Panc1 (cell line): ENCODE measurements around the gene PET100.

Experiments
- POLR2AphosphoS5 ChIP-seq: IDR thresholded peaks from 2 replicates; pipeline ENCODE4 v1.6.1; 2012; ENCODE audit warnings: mild to moderate bottlenecking, low read depth, low read length, moderate library complexity
- SIN3A ChIP-seq: IDR thresholded peaks from 2 replicates; pipeline ENCODE4 v1.6.1; 2012; ENCODE audit warnings: low read depth, mild to moderate bottlenecking, low read length, moderate library complexity, borderline replicate concordance; ENCODE audit not compliant: insufficient read depth
- TF ChIP-seq, protein P1 (sequence below): fragments of 450-650 bp; IDR thresholded peaks from 2 replicates; pipeline ENCODE4 v1.5.1; 2017; ENCODE audit warnings: mild to moderate bottlenecking

- TF ChIP-seq, protein P1, sequence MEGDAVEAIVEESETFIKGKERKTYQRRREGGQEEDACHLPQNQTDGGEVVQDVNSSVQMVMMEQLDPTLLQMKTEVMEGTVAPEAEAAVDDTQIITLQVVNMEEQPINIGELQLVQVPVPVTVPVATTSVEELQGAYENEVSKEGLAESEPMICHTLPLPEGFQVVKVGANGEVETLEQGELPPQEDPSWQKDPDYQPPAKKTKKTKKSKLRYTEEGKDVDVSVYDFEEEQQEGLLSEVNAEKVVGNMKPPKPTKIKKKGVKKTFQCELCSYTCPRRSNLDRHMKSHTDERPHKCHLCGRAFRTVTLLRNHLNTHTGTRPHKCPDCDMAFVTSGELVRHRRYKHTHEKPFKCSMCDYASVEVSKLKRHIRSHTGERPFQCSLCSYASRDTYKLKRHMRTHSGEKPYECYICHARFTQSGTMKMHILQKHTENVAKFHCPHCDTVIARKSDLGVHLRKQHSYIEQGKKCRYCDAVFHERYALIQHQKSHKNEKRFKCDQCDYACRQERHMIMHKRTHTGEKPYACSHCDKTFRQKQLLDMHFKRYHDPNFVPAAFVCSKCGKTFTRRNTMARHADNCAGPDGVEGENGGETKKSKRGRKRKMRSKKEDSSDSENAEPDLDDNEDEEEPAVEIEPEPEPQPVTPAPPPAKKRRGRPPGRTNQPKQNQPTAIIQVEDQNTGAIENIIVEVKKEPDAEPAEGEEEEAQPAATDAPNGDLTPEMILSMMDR = no peak
- TF ChIP-seq POLR2AphosphoS5 (no peak), SIN3A (no peak)
These were observed 12.4 kb upstream of the PET100 start for GRCh38 chr19:7617172-7617571.
